RWPE1 (cell line): Measurements from ENCODE around the gene SPIRE1.

Experiments
- CTCF ChIA-PET: fragments of 350-600 bp; sonication (Branson Sonifier 250); formaldehyde crosslinking; extraction: SDS; loops from one replicate; lab custom pipeline; 2021; lab: Yijun Ruan, JAX
- POLR2A ChIA-PET: fragments of 400-600 bp; formaldehyde crosslinking; extraction: SDS; loops from one replicate; lab custom pipeline; 2020; ENCODE audit warnings: antibody characterized with exemption; ENCODE audit not compliant: low non-redundant PET; lab: Yijun Ruan, JAX
- DNase-seq: peaks from one replicate; pipeline ENCODE4 v3.0.0; 2012; ENCODE audit warnings: low spot score
- H3K27ac ChIP-seq: fragments of 450-650 bp; 2 replicates; pipeline ENCODE4 v1.5.1; 2017
- CTCF ChIP-seq: fragments of 450-650 bp; conservative IDR thresholded peaks from 2 replicates; pipeline ENCODE4 v1.5.1; 2017; ENCODE audit warnings: low read depth, mild to moderate bottlenecking

The SPIRE1 gene

DNA sequence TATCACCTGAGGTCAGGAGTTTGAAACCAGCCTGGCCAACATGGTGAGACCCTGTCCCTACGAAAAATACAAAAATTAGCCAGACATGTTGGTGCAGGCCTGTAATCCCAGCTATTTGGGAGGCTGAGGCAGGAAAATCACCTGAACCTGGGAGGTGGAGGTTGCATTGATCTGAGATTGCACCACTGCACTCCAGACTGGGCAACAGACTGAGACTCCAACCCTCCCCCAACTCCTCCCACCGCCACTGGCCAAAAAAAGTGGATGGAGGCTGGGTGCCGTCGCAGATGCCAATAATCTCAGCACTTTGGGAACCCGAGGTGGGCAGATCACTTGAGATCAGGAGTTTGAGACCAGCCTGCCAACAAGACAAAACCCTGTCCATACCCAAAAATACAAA is 10.1 kb upstream of the SPIRE1 start:
- DNase-seq: no peak
- H3K27ac ChIP-seq: 0 out of 2 replicates have a peak overlapping the region, but pooled peaks have one; percentile 19
- no peak for TF ChIP-seq CTCF
- CTCF ChIA-PET: interaction anchor here (1.2 kb wide), 1 partner anchor 76 kb away, joined by 4 read pairs; no protein-coding TSS in a partner anchor
- POLR2A ChIA-PET: no interaction called here

DNA sequence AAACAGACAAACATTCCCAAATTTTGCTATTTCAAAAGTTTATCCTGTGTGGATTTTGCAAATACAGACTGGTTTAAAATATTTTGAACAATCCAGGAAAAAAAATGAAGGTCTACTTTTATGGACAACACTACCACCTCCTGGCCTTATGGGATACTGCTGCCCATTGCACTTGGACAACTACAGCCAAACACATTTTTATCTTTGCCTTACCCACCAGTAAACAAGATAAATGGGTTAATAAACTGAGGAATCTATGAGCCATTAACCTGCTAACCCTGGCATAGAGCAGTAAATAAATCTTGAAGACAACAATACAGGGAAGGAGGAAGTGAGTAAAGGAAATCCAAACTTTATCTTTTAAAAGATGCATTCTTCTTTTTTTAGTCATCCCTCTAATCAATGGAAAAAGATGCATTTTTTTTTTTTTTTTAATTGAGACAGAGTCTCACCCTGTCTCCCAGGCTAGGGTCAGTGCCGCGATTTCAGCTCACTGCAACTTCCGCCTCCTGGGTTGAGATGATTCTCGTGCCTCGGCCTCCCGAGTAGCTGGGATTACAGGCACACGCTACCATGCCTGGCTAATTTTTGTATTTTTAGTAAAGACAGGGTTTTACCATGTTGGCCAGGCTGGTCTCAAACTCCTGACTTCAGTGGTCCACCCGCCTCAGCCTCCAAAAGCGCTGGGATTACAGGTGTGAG is 2.1 kb upstream of the SPIRE1 start:
- peak; percentile 63 for DNase-seq
- CTCF ChIA-PET: interaction anchor here (0.6 to 2.6 kb wide), 5 partner anchors 18 to 267 kb away, joined by 3 to 21 read pairs (median 5); no protein-coding TSS in a partner anchor
- no peak overlapping the region for H3K27ac ChIP-seq
- peak; percentile 87 for TF ChIP-seq CTCF
- POLR2A ChIA-PET: no interaction called here

- TF ChIP-seq CTCF: no peak
- H3K27ac ChIP-seq: peak overlapping the region; percentile 94
- no peak for DNase-seq
- CTCF ChIA-PET: interaction anchor here (2.6 kb wide), 1 partner anchor 266 kb away, joined by 21 read pairs; no protein-coding TSS in a partner anchor
- POLR2A ChIA-PET: no interaction called here
Observed at GRCh38 chr18:12658426-12659138, 675 bp upstream of the SPIRE1 start.

GRCh38 chr18:12656938-12657683 is 796 bp downstream of the SPIRE1 start:
- H3K27ac ChIP-seq: peak overlapping the region; percentile 94
- TF ChIP-seq CTCF: no peak
- POLR2A ChIA-PET: interaction anchor here (0.7 kb wide), 1 partner anchor 50 kb away, joined by 4 read pairs; no protein-coding TSS in a partner anchor
- DNase-seq: no peak
- CTCF ChIA-PET: no interaction called here

- ChIA-PET POLR2A (no interaction called here), CTCF (no interaction called here)
- no peak for TF ChIP-seq CTCF
- H3K27ac ChIP-seq: peak overlapping the region; percentile 94
- DNase-seq: no peak
Observed at GRCh38 chr18:12656605-12656937, 1.3 kb downstream of the SPIRE1 start.

- no peak overlapping the region for H3K27ac ChIP-seq
- ChIA-PET CTCF (no interaction called here), POLR2A (no interaction called here)
- no peak for TF ChIP-seq CTCF
- no peak for DNase-seq
Observed at GRCh38 chr18:12654971-12655370, 2.9 kb downstream of the SPIRE1 start.
